IMR-90 (cell line): ENCODE measurements around the gene FCHSD2. TPM values are rescaled to one million over a fixed set of nuclear protein-coding genes. Genes with fewer than 3 reads are reported as not detected.
A peak's percentile ranks its signal among the peaks of the same experiment; 100 is the strongest.

Source experiments
- ATAC-seq: fragments of 200-7000 bp; cut with Tn5 transposase; 2 replicates; pipeline ENCODE4 v1.9.1; 2020; ENCODE audit warnings: low read depth, mild to moderate bottlenecking, moderate library complexity
- Bru-seq: library from RNA; stranded (reverse); fragments of 400-500 nt; gene quantifications from one replicate; lab custom pipeline; 2021; lab: Mats Ljungman, UMichigan
- BruChase-seq, 2 experiments: library from RNA; stranded (reverse); fragments of 400-500 nt; gene quantifications; one replicate each; lab custom pipeline; 2021; lab: Mats Ljungman, UMichigan
- BruUV-seq: library from RNA; stranded (reverse); fragments of 400-500 nt; replicated peaks from 2 replicates; lab custom pipeline; 2021; lab: Mats Ljungman, UMichigan
- CTCF ChIA-PET: fragments of 300-600 bp; formaldehyde crosslinking; extraction: SDS; loops from one replicate; lab custom pipeline; 2021; ENCODE audit warnings: antibody characterized with exemption; lab: Yijun Ruan, JAX
- POLR2A ChIA-PET: fragments of 300-600 bp; sonication (Branson Sonifier 250); formaldehyde crosslinking; loops from one replicate; lab custom pipeline; 2022; ENCODE audit warnings: antibody characterized with exemption; ENCODE audit not compliant: unreplicated experiment; lab: Charles Lee
- DNase-seq: peaks from one replicate; pipeline ENCODE4 v3.0.0; 2013
- H2AFZ ChIP-seq: replicated peaks from 2 replicates; pipeline ENCODE3; 2013; ENCODE audit warnings: low read length, mild to moderate bottlenecking; ENCODE audit not compliant: poor library complexity
- H2AK5ac ChIP-seq: 2 replicates; pipeline ENCODE4 v1.6.1; 2013; ENCODE audit warnings: low read depth, low read length, inconsistent platforms
- H2AK9ac ChIP-seq: replicated peaks from 2 replicates; pipeline ENCODE3; 2013; ENCODE audit warnings: mild to moderate bottlenecking, low read depth, low read length, moderate library complexity; ENCODE audit not compliant: poor library complexity
- H2BK120ac ChIP-seq: 2 replicates; pipeline ENCODE4 v1.6.1; 2013; ENCODE audit warnings: low read depth, low read length, inconsistent platforms
- H2BK15ac ChIP-seq: 3 replicates; pipeline ENCODE4 v1.6.1; 2013; ENCODE audit warnings: low read depth, low read length, inconsistent platforms
- H2BK20ac ChIP-seq: 2 replicates; pipeline ENCODE4 v1.6.1; 2013; ENCODE audit warnings: low read depth, mild to moderate bottlenecking, inconsistent platforms, low read length, moderate library complexity
- H2BK5ac ChIP-seq: 2 replicates; pipeline ENCODE4 v1.6.1; 2013; ENCODE audit warnings: mild to moderate bottlenecking, low read depth, low read length, inconsistent platforms; ENCODE audit not compliant: poor library complexity, severe bottlenecking
- H3K14ac ChIP-seq: replicated peaks from 2 replicates; pipeline ENCODE4 v1.6.1; 2013; ENCODE audit warnings: low read depth, low read length, inconsistent platforms
- H3K18ac ChIP-seq: 2 replicates; pipeline ENCODE4 v1.6.1; 2013; ENCODE audit warnings: low read depth, low read length, control low read depth
- H3K23ac ChIP-seq: 2 replicates; pipeline ENCODE4 v1.6.1; 2013; ENCODE audit warnings: low read depth, low read length, inconsistent platforms
- H3K27ac ChIP-seq: 2 replicates; pipeline ENCODE4 v1.5.1; 2013; ENCODE audit warnings: mild to moderate bottlenecking, control low read depth, low read length; ENCODE audit not compliant: insufficient read depth
- H3K27me3 ChIP-seq: 2 replicates; pipeline ENCODE4 v1.6.1; 2013; ENCODE audit warnings: low read length; ENCODE audit not compliant: control insufficient read depth, insufficient read depth
- H3K36me3 ChIP-seq: 2 replicates; pipeline ENCODE4 v1.6.1; 2013; ENCODE audit warnings: low read length, mixed read lengths; ENCODE audit not compliant: control insufficient read depth, insufficient read depth
- H3K4ac ChIP-seq: 2 replicates; pipeline ENCODE4 v1.6.1; 2013; ENCODE audit warnings: low read depth, low read length, inconsistent platforms
- H3K4me1 ChIP-seq: 2 replicates; pipeline ENCODE4 v1.6.1; 2013; ENCODE audit warnings: low read length, mixed read lengths; ENCODE audit not compliant: control insufficient read depth, insufficient read depth
- H3K4me2 ChIP-seq: 2 replicates; pipeline ENCODE4 v1.6.1; 2013; ENCODE audit warnings: low read depth, mild to moderate bottlenecking, control low read depth, low read length, moderate library complexity
- H3K4me3 ChIP-seq: 2 replicates; pipeline ENCODE4 v1.5.1; 2013; ENCODE audit warnings: low read depth, mild to moderate bottlenecking, control low read depth, low read length, moderate library complexity; ENCODE audit not compliant: insufficient read depth
- H3K56ac ChIP-seq: 2 replicates; pipeline ENCODE4 v1.6.1; 2013; ENCODE audit warnings: low read length, inconsistent platforms; ENCODE audit not compliant: insufficient read depth; ENCODE audit errors: extremely low read depth
- H3K79me1 ChIP-seq, 2 experiments: 2 replicates each; pipeline ENCODE4 v1.6.1; 2013; ENCODE audit warnings: low read length in 2 of 2, inconsistent platforms in 1 of 2, low read depth in 1 of 2
- H3K9ac ChIP-seq: 2 replicates; pipeline ENCODE4 v1.6.1; 2013; ENCODE audit warnings: low read depth, low read length, control low read depth
- H3K9me1 ChIP-seq: 2 replicates; pipeline ENCODE4 v1.6.1; 2013; ENCODE audit warnings: low read length, inconsistent platforms; ENCODE audit not compliant: insufficient read depth
- H3K9me3 ChIP-seq: 2 replicates; pipeline ENCODE4 v1.6.1; 2013; ENCODE audit warnings: low read length; ENCODE audit not compliant: control insufficient read depth, insufficient read depth
- H4K20me1 ChIP-seq: 2 replicates; pipeline ENCODE4 v1.6.1; 2013; ENCODE audit warnings: low read length, inconsistent platforms; ENCODE audit not compliant: insufficient read depth
- H4K5ac ChIP-seq: 2 replicates; pipeline ENCODE4 v1.6.1; 2013; ENCODE audit warnings: mild to moderate bottlenecking, low read depth, low read length, control low read depth
- H4K8ac ChIP-seq, 2 experiments: 2 replicates each; pipeline ENCODE4 v1.6.1; 2013; ENCODE audit warnings: low read depth in 2 of 2, low read length in 2 of 2, control low read depth in 1 of 2, inconsistent platforms in 1 of 2
- H4K91ac ChIP-seq: 2 replicates; pipeline ENCODE4 v1.6.1; 2013; ENCODE audit warnings: low read depth, low read length, inconsistent platforms; ENCODE audit not compliant: insufficient read depth
- ELK1 ChIP-seq: fragments of 150-350 bp; IDR thresholded peaks from 2 replicates; pipeline ENCODE4 v1.6.1; 2016; ENCODE audit warnings: low read depth, mild to moderate bottlenecking, low read length, moderate library complexity, borderline replicate concordance
- FOS ChIP-seq: fragments of 150-350 bp; IDR thresholded peaks from 2 replicates; pipeline ENCODE4 v1.6.1; 2016; ENCODE audit warnings: low read depth, low read length
- MXI1 ChIP-seq: IDR thresholded peaks from 2 replicates; pipeline ENCODE4 v1.6.1; 2012; ENCODE audit warnings: low read depth, mild to moderate bottlenecking, low read length, moderate library complexity, borderline replicate concordance
- POLR2A ChIP-seq: IDR thresholded peaks from 2 replicates; pipeline ENCODE4 v1.6.1; 2012; ENCODE audit warnings: mild to moderate bottlenecking, low read depth, low read length
- RAD21 ChIP-seq: IDR thresholded peaks from 2 replicates; pipeline ENCODE4 v1.6.1; 2012; ENCODE audit warnings: low read length, improper control_type of control experiment
- WGBS, 2 experiments: methylation state at CpG; one replicate each; pipeline versions ENCODE4 v1.1.5 to v1.1.7; 2013; ENCODE audit warnings: missing lambda C conversion rate in 2 of 2; ENCODE audit not compliant: insufficient read length in 1 of 2; ENCODE audit errors: extremely low coverage in 2 of 2; 5-methylcytosine and 5-hydroxymethylcytosine counted together
- dilution Hi-C: fragments of 300-500 bp; cut with HindIII; formaldehyde crosslinking; loops from one replicate; pipeline ENCODE4 v1.14.3; 2018; ENCODE audit warnings: low sequenced_read_pairs; ENCODE audit not compliant: unreplicated experiment
- in situ Hi-C: fragments of 300-500 bp; cut with MboI; formaldehyde crosslinking; loops from 3 replicates; pipeline ENCODE4 v1.14.3; 2019; ENCODE audit warnings: low sequenced_read_pairs, inconsistent platforms, mixed read lengths
- intact Hi-C: fragments of 100-400 bp; cut with micrococcal nuclease; formaldehyde crosslinking; loops from 2 replicates; pipeline ENCODE4 v1.10.0; 2022
- long read RNA-seq: library from polyadenylated mRNA; unstranded; transcript quantifications from one replicate; pipeline ENCODE4 v2.0.0, GENCODE V29; 2021; ENCODE audit not compliant: unreplicated experiment
- polyA plus RNA-seq, 3 experiments: library from polyadenylated mRNA; depleted of rRNA; stranded (reverse); fragments of >200 nt; gene quantifications; 2 replicates each; pipeline ENCODE4 v1.2.3, GENCODE V29; 2012; ENCODE audit warnings: low replicate concordance in 1 of 3
- total RNA-seq: library from RNA; depleted of rRNA; stranded (reverse); fragments of >200 nt; gene quantifications from 2 replicates; pipeline ENCODE4 v1.2.3, GENCODE V29; 2012; rRNA removed

Gene FCHSD2
- 5.9 and 8.9 TPM in 2 replicates for total RNA-seq
- 16.6 and 18.7 TPM in 2 replicates for polyA plus RNA-seq (2012; rRNA removed)
- polyA plus RNA-seq (2012; cell fraction: cytosol; rRNA removed) = 6.0 and 7.2 TPM in 2 replicates
- polyA plus RNA-seq (2012; cell fraction: nucleus; rRNA removed; ENCODE audit: low replicate concordance) = 11.2 and 40.5 TPM in 2 replicates
- Bru-seq, nascent RNA = percentile 82 among the genes with signal in this experiment
- percentile 75 among the genes with signal in this experiment for BruChase-seq, experiment 1, labeled RNA remaining after a 6-hour chase
- BruChase-seq, experiment 2, labeled RNA remaining after a 2-hour chase = percentile 77 among the genes with signal in this experiment
- long read RNA-seq, transcript FCHSD2-204 (20 exons, 3,154 nt) = major isoform, 20 of 40 reads
- long read RNA-seq, partial matches to known transcripts = 7 of 40 reads
- long read RNA-seq, other reads (novel, unspliced or antisense) = 13 of 40 reads

GRCh38 chr11:73142128-73142377 is at the start of gene FCHSD2:
FCHSD2 (minus strand) TSS chr11:73142318; CDS start chr11:73141877, 441 bp downstream.
- Histone ChIP-seq H3K9ac (peak within 1 kb of the TSS; percentile 84), H2AK5ac (peak within 1 kb of the TSS; percentile 79), H4K8ac (peak within 1 kb of the TSS; percentile 84 to 91), H3K79me1 (peaks cover 4 to 33% of the 10 kb centered on the region in 2 experiments), H3K14ac (peak within 1 kb of the TSS; percentile 80), H4K20me1 (peaks cover 13% of the 10 kb centered on the region), H3K9me1 (peaks cover 3% of the 10 kb centered on the region), H3K4me1 (peaks cover 10% of the 10 kb centered on the region; the same call in 1 of the 2 replicates), H2BK120ac (peak within 1 kb of the TSS; percentile 93), H3K4me2 (peak within 1 kb of the TSS; percentile 74), H2BK5ac (peak within 1 kb of the TSS; percentile 90), H3K27ac (peak within 1 kb of the TSS; percentile 78), H3K56ac (peak within 1 kb of the TSS; percentile 64), H2AK9ac (peak within 1 kb of the TSS; percentile 97), H2BK15ac (peak within 1 kb of the TSS; percentile 72; the same call in 1 of the 3 replicates), H2BK20ac (peak within 1 kb of the TSS; percentile 83), H3K23ac (peak within 1 kb of the TSS; percentile 90), H4K91ac (peak within 1 kb of the TSS; percentile 87), H3K27me3 (no peaks in the 10 kb centered on the region), H3K36me3 (peaks cover 2% of the 10 kb centered on the region; the same call in 1 of the 2 replicates), H3K18ac (peak within 1 kb of the TSS; percentile 54), H3K4me3 (peak within 1 kb of the TSS; percentile 68), H3K9me3 (no peaks in the 10 kb centered on the region), H4K5ac (peak within 1 kb of the TSS; percentile 66), H3K4ac (peak within 1 kb of the TSS; percentile 89), H2AFZ (peak within 1 kb of the TSS; percentile 94)
- no TSS peak for BruUV-seq
- no peak for DNase-seq
- TF ChIP-seq POLR2A (no peak; the same call in none of the 2 replicates), FOS (no peak), RAD21 (no peak), ELK1 (no peak), MXI1 (0 out of 2 replicates have a peak, but pooled peaks have one; percentile 6)
- no CpG with 5 or more reads among the region's 35 CpGs for WGBS, 2 experiments
- in situ Hi-C loops (loop anchor here (10.0 kb wide), 1 partner anchor 417 kb away; no protein-coding TSS in a partner anchor), intact Hi-C loops (loop anchor here (1.0 kb wide), 3 partner anchors 16 to 218 kb away; no protein-coding TSS in a partner anchor), dilution Hi-C loops (no loop called here)
- CTCF ChIA-PET = interaction anchor here (0.7 to 1.0 kb wide), 3 partner anchors 14 to 218 kb away, joined by 6 to 16 read pairs (median 7); no protein-coding TSS in a partner anchor
- ATAC-seq = no peak
- POLR2A ChIA-PET = interaction anchor here (0.6 to 0.7 kb wide), 2 partner anchors 34 to 320 kb away, joined by 4 to 13 read pairs; no protein-coding TSS in a partner anchor
